IPS-11a (cell line): ENCODE data around the gene LRP8.
"Not testable (repeated sequence)": the region's sequence is repeated elsewhere in the genome, so short reads cannot be mapped to it uniquely, and the experiment has no call there.

Experiments used
- H3K4me3 ChIP-seq: one replicate; pipeline ENCODE4 v1.5.1; 2013; ENCODE audit warnings: low read depth, low read length, control low read depth

Gene LRP8

DNA sequence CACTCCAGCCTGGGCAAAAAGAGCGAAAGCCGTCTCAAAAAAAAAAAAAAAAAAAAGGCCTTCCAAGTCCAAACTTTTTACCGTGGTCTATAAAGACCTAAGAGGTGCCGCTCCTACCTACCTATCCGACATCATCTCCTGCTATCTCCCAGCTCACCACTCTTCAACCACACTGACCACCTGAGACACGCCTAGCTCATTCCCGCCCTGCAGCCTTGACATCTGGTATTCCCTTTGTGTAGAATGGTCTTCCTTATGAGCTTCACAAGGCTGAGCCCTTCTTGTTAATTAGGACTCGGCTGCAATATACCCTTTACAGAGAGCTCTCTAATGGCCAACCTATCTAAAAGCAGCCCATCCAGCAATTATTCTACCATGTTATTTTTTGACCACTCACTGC is 90.2 kb downstream of the LRP8 start:
- H3K4me3 ChIP-seq: peak overlapping the region; percentile 99

DNA sequence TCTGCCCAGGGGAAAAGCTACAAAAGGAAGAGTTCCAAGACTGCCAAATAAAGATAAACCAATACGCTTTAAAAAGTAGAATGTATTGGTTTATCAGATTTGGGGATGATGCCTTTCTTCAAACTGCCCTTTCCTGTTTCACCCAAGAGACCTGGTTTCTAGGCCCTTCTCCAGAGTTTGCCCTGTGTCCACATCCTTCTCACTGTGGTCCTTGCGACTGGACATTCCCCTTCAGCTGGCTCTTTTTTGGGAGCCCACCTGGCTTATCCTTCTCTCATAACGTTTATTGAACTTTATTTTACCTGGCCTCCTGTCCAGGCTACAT is 106.9 kb downstream of the LRP8 start:
- peak overlapping the region; percentile 98 for H3K4me3 ChIP-seq

DNA sequence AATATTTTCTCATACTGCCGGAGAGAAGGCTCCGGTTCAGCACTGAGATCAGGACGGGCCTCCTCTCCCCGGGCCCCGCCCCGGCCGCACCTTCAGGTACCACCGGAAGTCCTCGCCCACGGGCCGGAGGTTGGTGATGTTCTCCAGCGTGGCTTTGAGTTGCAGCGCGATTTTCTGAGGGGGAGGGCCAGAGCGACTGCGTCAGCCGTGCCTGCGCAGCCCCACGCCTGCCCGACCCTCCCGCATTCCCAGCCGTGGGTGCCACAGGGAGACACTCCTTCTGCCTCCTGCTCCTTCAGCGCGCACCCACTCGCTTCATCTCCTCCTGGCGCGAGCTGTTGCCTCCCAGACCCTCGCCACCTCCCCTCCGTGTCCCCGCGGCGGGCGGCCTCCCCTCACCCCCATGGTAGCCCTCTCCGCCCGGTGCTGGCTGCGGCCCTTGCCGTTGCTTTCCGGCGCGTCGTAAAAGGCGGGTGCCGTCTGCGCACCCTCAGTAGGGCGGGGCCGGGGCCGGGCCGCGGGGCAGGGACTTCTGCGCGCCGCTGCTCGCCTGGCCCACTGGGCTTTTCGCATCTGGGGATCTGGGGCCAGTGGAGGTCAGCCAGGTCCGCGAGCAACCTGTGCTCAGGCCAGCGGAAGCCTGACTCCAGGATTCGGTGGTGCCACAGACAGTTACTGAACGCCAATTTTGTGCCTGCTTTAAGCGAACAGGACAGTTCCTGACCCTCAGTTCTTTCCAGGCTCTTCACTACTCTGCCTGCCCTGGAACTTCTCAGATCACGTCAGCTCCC is 107.5 kb downstream of the LRP8 start, which contains the start of gene CZIB:
Gene CZIB, minus strand, starts transcription at position 464 of the 791 bp plus-strand sequence. Its CDS starts 59 bp downstream, at position 405.
- H3K4me3 ChIP-seq: peak within 1 kb of the TSS; percentile 98

- H3K4me3 ChIP-seq: peak overlapping the region; percentile 98
These were observed 108.2 kb downstream of the LRP8 start for GRCh38 chr1:53219711-53220110.

GRCh38 chr1:53218201-53218600 is 109.7 kb downstream of the LRP8 start:
- no peak overlapping the region for H3K4me3 ChIP-seq

DNA sequence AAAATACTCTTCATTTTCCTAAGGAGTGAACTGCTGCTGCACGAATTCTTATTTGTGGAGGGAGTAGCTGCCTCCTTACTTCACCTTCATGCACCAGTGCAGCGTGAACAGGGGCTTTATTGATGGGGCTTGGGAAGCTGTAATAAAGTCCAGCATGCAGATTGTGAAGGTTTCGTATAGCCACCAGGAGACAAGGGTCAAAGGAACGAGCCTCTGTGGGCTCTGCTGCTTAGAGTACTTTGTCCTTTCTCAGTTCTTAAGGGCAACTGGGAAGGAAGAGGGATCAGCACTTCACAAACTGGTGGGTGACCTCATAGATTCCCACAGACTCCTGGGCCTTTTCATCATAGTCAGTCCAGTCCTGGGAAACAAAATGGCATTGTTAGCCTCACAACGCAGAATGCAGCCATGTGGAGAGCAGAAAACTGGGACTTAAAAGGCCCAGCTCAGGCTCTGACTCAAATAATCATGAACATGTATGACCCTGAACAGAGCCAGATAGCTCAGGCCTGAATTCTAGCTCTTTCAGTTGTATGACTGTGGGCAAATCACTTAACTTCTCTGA is 113.4 kb downstream of the LRP8 start:
- no peak overlapping the region for H3K4me3 ChIP-seq

DNA sequence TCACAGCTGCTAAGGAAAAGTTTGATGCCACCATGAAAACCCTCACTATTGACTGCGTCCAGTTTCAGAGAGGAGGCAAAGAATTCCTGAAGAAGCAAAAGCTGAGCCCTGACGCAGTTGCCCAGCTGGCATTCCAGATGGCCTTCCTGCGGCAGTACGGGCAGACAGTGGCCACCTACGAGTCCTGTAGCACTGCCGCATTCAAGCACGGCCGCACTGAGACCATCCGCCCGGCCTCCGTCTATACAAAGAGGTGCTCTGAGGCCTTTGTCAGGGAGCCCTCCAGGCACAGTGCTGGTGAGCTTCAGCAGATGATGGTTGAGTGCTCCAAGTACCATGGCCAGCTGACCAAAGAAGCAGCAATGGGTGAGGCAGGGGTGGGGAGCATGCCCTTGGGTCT is 116.9 kb downstream of the LRP8 start:
- H3K4me3 ChIP-seq: no peak overlapping the region

GRCh38 chr1:53210352-53210751 is 117.5 kb downstream of the LRP8 start:
- no peak overlapping the region for H3K4me3 ChIP-seq

- H3K4me3 ChIP-seq: no peak overlapping the region
These were observed 120.1 kb downstream of the LRP8 start for GRCh38 chr1:53207726-53208125.

GRCh38 chr1:53206735-53207379 is 121.0 kb downstream of the LRP8 start:
- H3K4me3 ChIP-seq: no peak overlapping the region

DNA sequence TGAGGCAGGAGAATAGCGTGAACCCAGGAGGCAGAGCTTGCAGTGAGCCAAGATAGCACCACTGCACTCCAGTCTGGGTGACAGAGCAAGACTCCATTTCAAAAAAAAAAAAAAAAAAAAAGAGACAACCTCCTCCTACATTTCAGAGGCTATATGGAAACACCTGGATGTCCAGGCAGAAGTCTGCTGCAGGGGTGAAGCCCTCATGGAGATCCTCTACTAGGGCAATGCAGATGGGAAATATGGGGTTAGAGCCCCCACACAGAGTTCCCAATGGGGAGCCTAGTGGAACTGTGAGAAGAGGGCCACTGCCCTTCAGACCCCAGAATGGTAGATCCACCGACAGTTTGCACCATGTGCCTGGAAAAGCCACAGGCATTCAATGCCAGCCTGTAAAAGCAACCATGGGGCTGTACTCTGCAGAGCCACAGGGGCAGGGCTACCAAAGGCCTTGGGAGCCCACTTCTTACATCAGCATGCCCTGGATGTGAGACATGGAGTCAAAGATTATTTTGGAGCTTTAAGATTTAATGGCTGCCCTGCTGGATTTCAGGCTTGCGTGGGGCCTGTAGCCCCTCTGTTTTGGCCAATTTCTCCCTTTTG is 121.7 kb downstream of the LRP8 start:
- H3K4me3 ChIP-seq: not testable (repeated sequence)

DNA sequence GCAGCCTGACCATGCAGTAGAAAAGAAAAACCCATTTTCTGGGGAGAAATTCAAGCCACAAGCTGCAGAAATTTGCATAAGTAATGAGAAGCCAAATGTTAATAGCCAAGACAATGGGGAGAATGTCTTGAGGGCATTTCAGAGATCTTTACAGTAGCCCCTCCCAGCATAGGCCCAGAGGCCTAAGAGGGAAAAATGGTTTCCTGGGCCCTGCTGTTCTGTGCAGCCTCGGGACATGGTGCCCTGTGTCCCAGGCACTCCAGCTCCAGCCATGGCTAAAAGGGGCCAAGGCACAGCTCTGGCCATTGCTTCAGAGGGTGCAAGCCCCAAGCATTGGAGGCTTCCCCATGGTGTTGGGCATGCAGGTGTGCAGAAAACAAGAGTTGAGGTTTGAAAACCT is 122.4 kb downstream of the LRP8 start:
- not testable (repeated sequence) for H3K4me3 ChIP-seq

DNA sequence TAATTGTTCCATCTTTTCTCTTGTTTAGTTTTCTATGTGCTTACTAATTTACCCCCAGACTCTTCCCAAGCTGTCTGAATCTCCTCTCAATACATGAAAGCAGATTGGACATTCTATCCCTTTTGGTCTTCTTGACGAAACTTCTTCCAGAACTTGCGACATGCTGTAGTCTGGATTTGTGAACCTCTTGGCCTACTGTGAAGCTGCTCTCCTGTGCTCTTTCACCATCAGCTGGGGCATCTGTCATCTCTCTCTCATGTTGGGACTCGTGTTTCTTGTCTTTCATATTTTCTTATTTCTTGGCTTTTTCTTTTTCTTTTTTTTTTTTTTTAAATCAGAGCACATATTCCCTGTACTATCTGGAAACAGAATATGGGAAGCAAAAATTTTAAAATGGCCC is 124.4 kb downstream of the LRP8 start:
- H3K4me3 ChIP-seq: no peak overlapping the region

- no peak overlapping the region for H3K4me3 ChIP-seq
These were observed 129.6 kb downstream of the LRP8 start for GRCh38 chr1:53198241-53198651.

DNA sequence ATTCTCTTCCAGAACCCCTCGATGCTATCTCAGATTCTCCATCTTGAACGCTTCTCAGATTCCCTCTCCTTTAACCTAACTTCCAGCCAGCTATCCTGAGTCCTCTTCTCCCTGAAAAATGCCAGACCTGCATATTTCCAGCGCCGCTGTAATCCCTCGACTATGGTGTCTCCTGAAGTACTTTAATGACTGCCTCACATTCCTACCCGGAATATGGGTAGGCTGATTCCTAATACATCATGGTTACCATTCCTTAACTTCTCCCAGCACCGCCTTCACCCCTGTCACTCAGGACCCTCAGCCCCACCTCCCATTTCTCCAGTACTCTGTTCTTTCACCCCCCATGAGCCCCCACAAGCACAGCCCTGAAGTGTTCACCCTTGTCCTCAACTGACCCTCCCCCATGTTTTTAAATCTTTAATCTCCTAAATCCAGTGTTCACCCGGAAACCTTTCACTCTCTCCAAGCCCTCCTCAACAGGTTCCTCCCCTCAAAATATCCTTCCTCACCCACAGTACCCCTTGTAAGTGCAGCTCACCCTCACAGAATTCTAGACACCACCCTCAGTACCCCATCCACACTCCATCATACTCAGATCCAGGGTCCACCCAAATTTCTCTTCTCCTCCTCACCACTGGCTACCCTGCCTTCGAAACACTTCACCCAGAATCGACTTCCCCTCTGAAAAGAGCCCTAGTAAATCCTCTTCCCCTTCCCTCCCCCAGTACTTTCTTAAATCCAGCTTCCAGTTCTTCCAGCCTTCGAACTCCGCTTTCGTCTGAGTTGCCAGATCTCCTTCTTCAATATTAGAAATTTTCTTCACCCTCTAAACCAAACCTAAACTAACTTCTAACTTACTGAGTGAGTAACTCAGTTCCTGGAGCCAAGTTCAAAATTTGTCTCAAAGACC is 130.3 kb downstream of the LRP8 start:
- peak overlapping the region; percentile 87 for H3K4me3 ChIP-seq

DNA sequence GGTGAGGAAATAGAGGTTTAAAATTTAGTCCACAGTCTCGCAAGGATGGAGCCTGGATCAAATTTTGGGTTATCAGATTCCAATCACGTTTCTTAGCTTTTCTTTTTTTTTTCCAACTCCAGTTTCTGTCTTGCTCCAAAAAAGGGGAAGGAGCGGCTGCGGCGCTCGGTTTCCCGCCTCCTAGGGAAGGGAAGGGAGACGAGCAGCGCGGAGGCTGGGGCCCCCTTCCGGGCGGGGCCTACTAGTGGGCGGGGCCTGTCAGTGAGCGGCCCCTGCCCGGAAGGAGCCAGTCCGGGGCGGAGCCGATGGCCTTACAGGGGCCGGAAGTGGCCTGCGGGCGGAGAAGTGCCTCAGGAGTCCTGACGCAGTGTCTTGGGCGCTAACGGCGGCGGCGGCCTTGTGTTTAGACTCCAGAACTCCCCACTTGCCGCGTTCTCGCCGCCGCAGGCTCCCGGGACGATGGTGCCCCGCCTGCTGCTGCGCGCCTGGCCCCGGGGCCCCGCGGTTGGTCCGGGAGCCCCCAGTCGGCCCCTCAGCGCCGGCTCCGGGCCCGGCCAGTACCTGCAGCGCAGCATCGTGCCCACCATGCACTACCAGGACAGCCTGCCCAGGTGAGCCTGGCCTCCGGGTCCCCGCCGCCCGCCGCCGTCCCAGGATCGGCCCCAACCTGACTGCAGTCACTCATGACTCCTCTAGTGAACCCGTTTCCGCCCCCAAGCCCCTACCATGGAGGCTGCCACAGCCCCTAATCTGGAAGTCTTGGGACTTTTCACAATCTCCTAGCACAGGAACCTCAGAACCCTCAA is 131.2 kb downstream of the LRP8 start, which contains the start of gene CPT2:
Gene CPT2, plus strand, starts transcription at position 340 of the 806 bp plus-strand sequence. Its CDS starts 120 bp downstream, at position 460.
- H3K4me3 ChIP-seq: peak within 1 kb of the TSS; percentile 87

DNA sequence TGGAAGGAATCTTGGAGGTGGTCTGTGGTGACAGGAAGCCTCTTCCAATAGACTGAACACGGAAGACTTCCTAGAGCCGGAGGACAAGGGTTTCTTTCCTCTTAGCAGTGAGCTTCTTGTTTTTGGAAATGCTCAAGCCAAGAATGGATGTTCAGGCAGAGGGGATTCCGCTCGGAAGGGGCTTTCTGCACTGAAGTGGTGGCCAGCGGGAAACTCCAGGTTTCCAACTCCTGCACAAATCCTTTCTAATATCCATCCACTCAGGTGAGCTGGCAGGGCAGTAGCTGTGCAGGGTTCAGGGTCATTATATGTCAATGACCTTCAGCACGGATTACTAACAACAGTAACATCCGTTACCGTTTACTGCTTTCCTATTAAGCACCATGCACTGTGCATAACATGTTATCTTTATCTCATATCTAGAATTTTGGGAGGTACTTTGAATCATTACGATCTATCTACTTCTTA is 131.8 kb downstream of the LRP8 start:
- H3K4me3 ChIP-seq: peak overlapping the region; percentile 37

- H3K4me3 ChIP-seq: no peak overlapping the region
These were observed 132.4 kb downstream of the LRP8 start for GRCh38 chr1:53195246-53196016.
